Measurements from ENCODE around the gene LRBA. TPM values are rescaled to one million over a fixed set of nuclear protein-coding genes. Genes with fewer than 3 reads are reported as not detected.

The LRBA gene
- total RNA-seq, 4 donors from 2014 or later = 8.5 to 18.0 (median 11.9) TPM

DNA sequence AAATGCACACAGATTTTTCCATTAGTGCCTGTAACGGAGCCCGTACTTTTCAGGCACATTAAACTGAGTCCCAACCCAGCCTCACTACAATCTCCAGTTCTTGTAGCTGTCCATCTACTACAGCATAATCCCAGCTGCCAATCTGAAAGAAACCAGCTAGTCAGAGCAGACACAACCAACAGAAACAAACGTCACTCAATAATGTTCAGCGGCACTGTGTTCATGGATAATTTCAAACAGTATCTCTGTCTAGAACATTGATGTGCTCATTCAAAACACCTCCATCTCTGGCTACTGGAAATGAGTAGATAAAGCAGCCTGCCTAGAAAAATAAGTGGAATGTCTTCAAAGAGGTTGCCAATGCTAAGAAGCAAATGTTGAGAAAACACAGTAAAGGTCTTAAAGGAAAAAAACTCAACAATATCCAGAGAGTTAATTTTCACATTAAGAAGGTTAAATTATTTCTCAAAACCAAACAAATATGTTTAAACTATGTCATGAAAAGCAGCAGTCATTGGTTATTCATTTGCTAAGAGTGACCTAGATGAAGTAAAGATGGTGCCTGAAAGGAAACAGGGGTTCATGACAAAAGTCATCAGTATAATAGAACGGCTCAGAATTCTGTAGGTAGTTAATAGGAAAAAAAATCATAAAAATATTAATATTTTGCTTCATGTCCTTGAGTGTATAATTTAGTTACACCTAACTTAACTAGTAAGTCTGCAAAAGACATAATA is 678.2 kb downstream of the LRBA start:
- Histone ChIP-seq H3K36me3 (no peaks in the 10 kb centered on the region), H3K27ac (no peak overlapping the region), H3K27me3 (no peaks in the 10 kb centered on the region), H3K9me3 (no peaks in the 10 kb centered on the region), H3K4me3 (no peak overlapping the region), H3K4me1 (no peaks in the 10 kb centered on the region)
- intact Hi-C loops (cut with DNase I; ENCODE audit: low total_unique reads) (no loop called here), in situ Hi-C loops (cut with MboI; ENCODE audit: low sequenced_read_pairs in 4 of 4) (no loop called here)
- TF ChIP-seq, protein P1, sequence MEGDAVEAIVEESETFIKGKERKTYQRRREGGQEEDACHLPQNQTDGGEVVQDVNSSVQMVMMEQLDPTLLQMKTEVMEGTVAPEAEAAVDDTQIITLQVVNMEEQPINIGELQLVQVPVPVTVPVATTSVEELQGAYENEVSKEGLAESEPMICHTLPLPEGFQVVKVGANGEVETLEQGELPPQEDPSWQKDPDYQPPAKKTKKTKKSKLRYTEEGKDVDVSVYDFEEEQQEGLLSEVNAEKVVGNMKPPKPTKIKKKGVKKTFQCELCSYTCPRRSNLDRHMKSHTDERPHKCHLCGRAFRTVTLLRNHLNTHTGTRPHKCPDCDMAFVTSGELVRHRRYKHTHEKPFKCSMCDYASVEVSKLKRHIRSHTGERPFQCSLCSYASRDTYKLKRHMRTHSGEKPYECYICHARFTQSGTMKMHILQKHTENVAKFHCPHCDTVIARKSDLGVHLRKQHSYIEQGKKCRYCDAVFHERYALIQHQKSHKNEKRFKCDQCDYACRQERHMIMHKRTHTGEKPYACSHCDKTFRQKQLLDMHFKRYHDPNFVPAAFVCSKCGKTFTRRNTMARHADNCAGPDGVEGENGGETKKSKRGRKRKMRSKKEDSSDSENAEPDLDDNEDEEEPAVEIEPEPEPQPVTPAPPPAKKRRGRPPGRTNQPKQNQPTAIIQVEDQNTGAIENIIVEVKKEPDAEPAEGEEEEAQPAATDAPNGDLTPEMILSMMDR (IDR thresholded peaks at IDR 0.05 in 4 of 5, conservative IDR thresholded peaks at IDR 0.05 in 1 of 5) = no peak
- no peak for TF ChIP-seq POLR2A (IDR thresholded peaks at IDR 0.05)
- ATAC-seq = no peak
- no peak for DNase-seq

DNA sequence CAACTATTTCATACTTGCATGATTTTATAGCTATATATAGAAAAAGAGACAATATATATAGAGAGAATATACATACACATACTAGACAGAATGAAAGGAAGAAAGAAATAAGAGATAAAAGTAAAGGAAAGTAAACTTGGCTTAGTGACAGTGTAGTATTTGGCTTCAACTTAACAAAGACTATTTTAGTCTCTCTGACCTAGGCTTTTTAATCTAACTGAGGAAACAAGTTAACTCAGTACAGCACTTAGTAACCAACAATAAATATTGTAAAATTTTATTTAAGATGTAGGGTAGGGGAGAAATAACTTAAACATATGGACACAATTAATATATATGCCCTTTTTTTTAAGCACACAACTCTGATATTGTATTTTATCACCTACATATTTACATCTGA is 682.1 kb downstream of the LRBA start:
- H3K36me3 ChIP-seq = no peaks in the 10 kb centered on the region
- H3K9me3 ChIP-seq = no peaks in the 10 kb centered on the region
- in situ Hi-C loops (cut with MboI; ENCODE audit: low sequenced_read_pairs in 4 of 4) (no loop called here), intact Hi-C loops (cut with DNase I; ENCODE audit: low total_unique reads) (no loop called here)
- no peaks in the 10 kb centered on the region for H3K4me1 ChIP-seq
- ATAC-seq = no peak
- H3K27ac ChIP-seq = no peak overlapping the region
- H3K27me3 ChIP-seq = no peaks in the 10 kb centered on the region
- H3K4me3 ChIP-seq = no peak overlapping the region
- no peak for DNase-seq
- TF ChIP-seq, protein P1 (IDR thresholded peaks at IDR 0.05 in 4 of 5, conservative IDR thresholded peaks at IDR 0.05 in 1 of 5) = no peak
- no peak for TF ChIP-seq POLR2A (IDR thresholded peaks at IDR 0.05)

DNA sequence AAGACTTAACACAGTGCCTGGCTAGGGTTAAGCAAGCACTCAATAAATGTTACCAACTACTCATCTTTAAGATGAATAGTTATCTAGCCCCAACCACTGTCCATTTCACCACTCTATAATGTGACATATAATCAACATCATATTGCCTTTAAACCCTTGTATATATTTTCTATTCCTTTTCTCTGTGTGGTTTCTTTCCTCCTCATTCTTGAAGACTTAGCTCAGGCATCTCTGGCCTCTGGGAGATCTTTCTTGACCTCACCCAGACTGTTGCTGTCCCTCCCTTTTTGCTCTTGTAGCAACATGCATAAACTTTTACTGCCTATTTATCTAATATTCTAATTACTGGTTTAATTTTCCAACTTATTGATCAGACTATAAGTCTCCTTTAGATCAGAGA is 683.0 kb downstream of the LRBA start:
- intact Hi-C loops (cut with DNase I; ENCODE audit: low total_unique reads) (no loop called here), in situ Hi-C loops (cut with MboI; ENCODE audit: low sequenced_read_pairs in 4 of 4) (no loop called here)
- no peaks in the 10 kb centered on the region for H3K36me3 ChIP-seq
- DNase-seq (no peak), ATAC-seq (no peak)
- no peak for TF ChIP-seq POLR2A (IDR thresholded peaks at IDR 0.05)
- TF ChIP-seq, protein P1 (IDR thresholded peaks at IDR 0.05 in 4 of 5, conservative IDR thresholded peaks at IDR 0.05 in 1 of 5) = no peak
- no peaks in the 10 kb centered on the region for H3K27me3 ChIP-seq
- no peaks in the 10 kb centered on the region for H3K9me3 ChIP-seq
- H3K4me3 ChIP-seq = no peak overlapping the region
- H3K4me1 ChIP-seq = no peaks in the 10 kb centered on the region
- no peak overlapping the region for H3K27ac ChIP-seq

GRCh38 chr4:150329373-150329772 is 685.7 kb downstream of the LRBA start:
- H3K36me3 ChIP-seq = no peaks in the 10 kb centered on the region
- in situ Hi-C loops (cut with MboI; ENCODE audit: low sequenced_read_pairs in 4 of 4) (no loop called here), intact Hi-C loops (cut with DNase I; ENCODE audit: low total_unique reads) (no loop called here)
- H3K27me3 ChIP-seq = no peaks in the 10 kb centered on the region
- TF ChIP-seq POLR2A (IDR thresholded peaks at IDR 0.05) = no peak
- TF ChIP-seq, protein P1 (IDR thresholded peaks at IDR 0.05 in 4 of 5, conservative IDR thresholded peaks at IDR 0.05 in 1 of 5) = no peak
- no peaks in the 10 kb centered on the region for H3K4me1 ChIP-seq
- H3K27ac ChIP-seq = no peak overlapping the region
- H3K9me3 ChIP-seq = no peaks in the 10 kb centered on the region
- DNase-seq (no peak), ATAC-seq (no peak)
- no peak overlapping the region for H3K4me3 ChIP-seq

GRCh38 chr4:150328496-150328895 is 686.6 kb downstream of the LRBA start:
- intact Hi-C loops (cut with DNase I; ENCODE audit: low total_unique reads) = no loop called here
- H3K27ac ChIP-seq = no peak overlapping the region
- TF ChIP-seq, protein P1 (IDR thresholded peaks at IDR 0.05 in 4 of 5, conservative IDR thresholded peaks at IDR 0.05 in 1 of 5) = no peak
- no peak for TF ChIP-seq POLR2A (IDR thresholded peaks at IDR 0.05)
- no peaks in the 10 kb centered on the region for H3K9me3 ChIP-seq
- DNase-seq (no peak), ATAC-seq (no peak)
- H3K4me1 ChIP-seq = no peaks in the 10 kb centered on the region
- no peak overlapping the region for H3K4me3 ChIP-seq
- no peaks in the 10 kb centered on the region for H3K36me3 ChIP-seq
- in situ Hi-C loops (cut with MboI; ENCODE audit: low sequenced_read_pairs in 4 of 4) = no loop called here
- no peaks in the 10 kb centered on the region for H3K27me3 ChIP-seq

Measured in gastrocnemius medialis (tissue), 4 donors.